Small intestine (tissue), 7 donors: ENCODE results near the gene ZNF516. TPM values are rescaled to one million over a fixed set of nuclear protein-coding genes. Genes with fewer than 3 reads are reported as not detected.

ENCODE experiments used
- DNase-seq, 2 donors: peaks; one replicate each; pipeline versions ENCODE4 v3.0.0 to v3.0.0-alpha.2; 2013
- FAIRE-seq: peaks from 2 replicates; lab custom pipeline; 2012; peaks lifted over from hg19 to GRCh38; lab: Jason Lieb, UNC
- H3K27ac ChIP-seq, 3 donors: one replicate each; pipeline ENCODE4 v1.5.1; 2013; ENCODE audit warnings: low read length in 2 of 3, mild to moderate bottlenecking in 2 of 3, control low read depth in 1 of 3, inconsistent platforms in 1 of 3, low read depth in 1 of 3, moderate library complexity in 1 of 3
- H3K27me3 ChIP-seq, 3 donors: one replicate each; pipeline ENCODE4 v1.6.1; 2013; ENCODE audit warnings: low read length in 3 of 3, inconsistent platforms in 1 of 3; ENCODE audit not compliant: control insufficient read depth in 3 of 3, insufficient read depth in 3 of 3
- H3K36me3 ChIP-seq, 3 donors: one replicate each; pipeline ENCODE4 v1.6.1; 2013; ENCODE audit warnings: low read length in 3 of 3, inconsistent platforms in 1 of 3, low read depth in 1 of 3, mild to moderate bottlenecking in 1 of 3, moderate library complexity in 1 of 3; ENCODE audit not compliant: control insufficient read depth in 3 of 3, insufficient read depth in 2 of 3
- H3K4me1 ChIP-seq, 3 donors: one replicate each; pipeline ENCODE4 v1.6.1; 2013; ENCODE audit warnings: low read length in 2 of 3, inconsistent platforms in 1 of 3, low read depth in 1 of 3, mild to moderate bottlenecking in 1 of 3, moderate library complexity in 1 of 3; ENCODE audit not compliant: control insufficient read depth in 3 of 3, insufficient read depth in 2 of 3
- H3K4me3 ChIP-seq, 3 donors: one replicate each; pipeline ENCODE4 v1.5.1; 2013; ENCODE audit warnings: low read length in 3 of 3, control low read depth in 1 of 3, inconsistent platforms in 1 of 3, low read depth in 1 of 3, mild to moderate bottlenecking in 1 of 3, moderate library complexity in 1 of 3
- H3K9me3 ChIP-seq, 2 donors: one replicate each; pipeline ENCODE4 v1.6.1; 2013; ENCODE audit warnings: low read depth in 1 of 2, low read length in 1 of 2; ENCODE audit not compliant: control insufficient read depth in 2 of 2, insufficient read depth in 1 of 2
- WGBS, 3 donors: extraction: QIAGEN DNeasy Blood & Tissue Kit; methylation state at CpG; one replicate each; pipeline ENCODE4 v1.1.7; 2013; 5-methylcytosine and 5-hydroxymethylcytosine counted together
- polyA plus RNA-seq, 4 donors: library from polyadenylated mRNA; stranded (reverse) in 3 of 4; unstranded in 1 of 4; fragments of 200-250 nt in 3 of 4; fragments of 120-200 nt in 1 of 4; gene quantifications; one replicate each; pipeline versions ENCODE4 v1.2.1 to v1.2.3, GENCODE V29; 2013
- donor health status: healthy with polysubstance abuse.
- donor health status: control.
- donor health status: control.
- donor health status: Bipolar disorder and iron deficiency.
- donor health status: healthy.

ZNF516 gene
- polyA plus RNA-seq, 4 donors, result 4.6 to 15.9 (median 6.5) TPM

DNA sequence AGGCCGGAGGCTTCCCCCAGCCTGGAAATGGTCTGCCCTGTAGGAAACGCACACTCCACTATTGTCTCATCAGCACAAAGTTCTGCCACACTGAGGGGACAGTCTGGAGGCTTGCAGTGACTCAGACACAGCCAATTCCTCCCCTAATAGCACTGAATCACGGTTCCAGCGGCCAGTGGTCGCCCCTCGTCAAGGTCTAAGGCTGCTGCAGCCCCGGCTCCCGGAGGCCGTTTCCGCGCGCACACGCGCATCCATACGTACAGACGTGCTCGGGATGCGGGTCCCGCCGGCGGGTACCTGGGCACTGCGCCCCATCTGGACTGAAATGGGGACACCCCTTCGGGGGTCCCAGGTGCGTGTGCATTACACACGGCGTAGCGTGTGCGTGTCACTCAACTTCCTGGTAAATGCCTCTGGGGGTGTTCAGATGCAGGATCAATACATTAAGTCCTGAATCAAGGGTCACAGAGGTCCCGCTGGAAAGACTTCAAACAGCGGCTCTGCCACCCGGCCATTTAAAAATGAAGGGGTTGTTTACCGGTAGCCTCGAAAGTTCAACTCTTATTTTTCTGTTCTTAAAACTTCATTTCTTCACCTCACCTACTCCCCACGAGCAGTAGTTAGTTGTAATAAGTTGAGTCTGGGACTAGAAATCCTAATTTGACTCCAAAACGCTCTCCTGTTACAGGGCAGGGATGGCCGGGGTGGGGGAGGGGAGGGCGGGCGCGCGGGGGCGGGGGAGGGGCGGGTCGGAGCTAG lies 572 bp upstream of the ZNF516 start:
- 0 to 2% (median 0%) methylated on average over 38 to 43 of the region's 43 CpGs for WGBS, 3 donors
- Histone ChIP-seq H3K4me1 (no peaks in the 10 kb centered on the region), H3K36me3 (no peaks in the 10 kb centered on the region), H3K4me3 (peak overlapping the region; percentile 69 to 85 (median 71)), H3K27ac (peak overlapping the region in 2 of 3 donors; percentile 59 to 81), H3K27me3 (peaks cover 0 to 3% (median 0%) of the 10 kb centered on the region in 3 donors), H3K9me3 (no peaks in the 10 kb centered on the region)
- DNase-seq, result peak; percentile 67 to 78
- no peak for FAIRE-seq

DNA sequence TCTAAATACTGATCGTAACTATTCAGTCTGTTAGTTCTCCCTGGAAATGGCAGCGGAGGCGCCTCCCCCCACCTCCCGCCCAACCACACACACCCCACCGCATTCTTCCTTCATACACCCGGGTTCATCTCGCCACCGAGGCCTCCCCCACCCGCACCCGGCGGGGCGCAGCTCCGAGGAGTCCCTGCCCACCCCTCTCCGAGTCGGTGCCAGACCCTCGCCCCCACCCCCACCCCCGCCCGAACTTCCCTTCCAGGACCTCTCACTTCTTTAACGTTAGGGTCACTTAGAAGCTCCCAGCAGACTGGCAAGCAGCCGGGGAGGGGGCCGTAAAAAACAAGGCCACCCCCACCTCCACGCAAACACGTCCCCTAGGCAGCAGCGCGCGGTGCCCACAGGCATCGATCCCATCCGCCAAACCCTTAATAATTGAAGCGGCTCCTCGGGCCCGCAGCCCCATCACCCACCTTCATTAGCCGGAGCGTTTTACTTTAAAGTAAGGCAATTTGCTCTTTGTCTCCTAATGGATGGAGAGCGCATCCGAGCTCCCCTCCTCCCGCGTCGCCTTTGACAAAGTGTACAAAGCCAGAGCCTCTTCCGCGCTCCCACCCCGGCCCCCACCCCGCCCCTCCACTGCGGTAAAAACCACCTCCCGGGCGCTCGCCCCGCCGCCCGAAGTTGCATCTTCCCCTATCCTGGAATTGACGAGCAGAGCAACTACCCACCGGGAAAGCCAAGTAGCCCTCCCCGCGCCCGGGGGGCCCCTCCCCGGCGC lies 624 bp downstream of the ZNF516 start:
- peak overlapping the region; percentile 69 to 88 (median 71) for H3K4me3 ChIP-seq
- WGBS, 3 donors, result 1% methylated on average over 53 to 56 of the region's 56 CpGs
- DNase-seq, result peak in 1 of 2 donors; percentile 67
- H3K4me1 ChIP-seq, result peaks cover 0 to 4% (median 2%) of the 10 kb centered on the region in 3 donors
- no peak for FAIRE-seq
- H3K27ac ChIP-seq, result peak overlapping the region in 2 of 3 donors; percentile 75 to 95
- peaks cover 0 to 3% (median 0%) of the 10 kb centered on the region in 3 donors for H3K27me3 ChIP-seq
- no peaks in the 10 kb centered on the region for H3K36me3 ChIP-seq
- no peaks in the 10 kb centered on the region for H3K9me3 ChIP-seq

DNA sequence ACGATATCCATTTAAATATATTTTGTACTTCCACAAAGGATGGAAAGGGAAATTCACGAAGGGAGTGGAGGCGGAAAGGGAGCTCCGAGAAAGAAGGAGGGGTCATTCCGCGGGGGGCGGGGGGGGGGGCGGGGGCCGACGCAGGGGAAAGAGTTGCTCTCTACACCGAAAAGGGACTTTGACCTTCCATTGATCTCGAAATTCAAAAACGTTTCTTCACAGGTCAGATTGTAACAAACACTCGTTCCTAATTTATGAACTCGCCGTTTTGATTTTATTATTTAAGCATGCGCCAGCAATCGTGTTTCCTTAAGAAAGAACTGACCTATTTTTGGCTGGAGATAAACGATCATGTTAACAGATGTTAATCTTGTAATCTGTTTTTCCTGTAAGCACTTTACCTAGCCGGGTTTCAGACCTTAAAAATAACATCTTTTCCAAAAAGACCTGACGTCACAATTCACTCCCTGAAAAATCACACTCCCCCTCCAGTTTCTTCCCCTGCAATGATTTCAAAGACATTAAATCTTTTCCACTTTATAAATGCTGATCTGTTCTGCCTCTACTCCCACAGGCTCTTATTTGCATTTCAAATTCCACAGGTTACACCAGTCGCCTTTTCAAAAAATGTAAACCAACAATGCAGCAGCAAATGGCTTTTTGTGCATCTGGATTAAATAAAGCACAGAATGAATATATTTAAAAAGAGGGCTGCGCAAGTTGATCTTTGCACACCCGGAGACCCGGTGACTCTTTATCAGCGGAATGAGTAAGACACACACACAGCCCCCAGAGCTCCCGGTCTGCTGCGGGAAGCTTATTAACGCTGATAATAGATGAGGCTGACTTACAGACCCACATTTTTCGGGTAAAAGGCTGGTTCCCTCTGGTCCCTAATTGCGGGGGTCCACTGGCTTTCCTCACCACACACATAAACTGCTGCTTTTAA lies 1.6 kb downstream of the ZNF516 start:
- DNase-seq (peak; percentile 82), FAIRE-seq (no peak)
- Histone ChIP-seq H3K36me3 (no peaks in the 10 kb centered on the region), H3K4me1 (peaks cover 0 to 10% (median 2%) of the 10 kb centered on the region in 3 donors), H3K9me3 (no peaks in the 10 kb centered on the region), H3K4me3 (peak overlapping the region; percentile 69 to 88 (median 71)), H3K27me3 (peaks cover 0 to 3% (median 0%) of the 10 kb centered on the region in 3 donors), H3K27ac (peak overlapping the region; percentile 65 to 95 (median 86))
- WGBS, 3 donors, result 0 to 1% (median 1%) methylated on average over 31 of the region's 31 CpGs

DNA sequence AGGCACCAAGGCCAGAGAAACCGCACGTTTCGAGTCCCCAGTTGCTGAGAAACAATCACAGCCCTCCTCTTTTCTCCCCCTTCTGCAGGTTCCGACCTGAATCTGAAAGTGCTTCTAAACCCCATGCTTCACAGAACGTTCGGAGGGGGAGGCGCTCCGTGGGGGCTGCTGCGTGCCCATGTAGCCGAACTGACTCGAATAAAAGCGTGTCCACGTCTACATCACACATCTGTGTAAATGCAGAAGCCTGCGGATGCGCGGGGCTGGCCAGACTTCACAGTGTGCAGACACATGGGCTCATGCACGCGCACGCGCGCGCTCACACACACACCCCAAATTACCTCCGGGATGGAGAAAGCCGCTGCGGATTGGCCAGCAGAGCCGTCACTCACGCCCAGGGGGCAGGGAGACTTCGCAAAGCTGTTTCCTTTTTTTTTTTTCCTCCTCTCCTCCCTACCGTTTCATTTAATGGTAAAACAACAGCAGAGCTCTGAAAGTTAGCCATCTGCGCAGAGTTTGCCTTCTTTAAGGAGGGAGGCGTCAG lies 2.3 kb downstream of the ZNF516 start:
- no peaks in the 10 kb centered on the region for H3K36me3 ChIP-seq
- FAIRE-seq (no peak), DNase-seq (peak; percentile 98 to 100)
- peak overlapping the region; percentile 65 to 95 (median 86) for H3K27ac ChIP-seq
- no peaks in the 10 kb centered on the region for H3K9me3 ChIP-seq
- WGBS, 3 donors, result 0 to 1% (median 0%) methylated on average over 31 of the region's 31 CpGs
- peak overlapping the region; percentile 71 to 88 (median 74) for H3K4me3 ChIP-seq
- H3K27me3 ChIP-seq, result peaks cover 0 to 3% (median 0%) of the 10 kb centered on the region in 3 donors
- peaks cover 0 to 16% (median 2%) of the 10 kb centered on the region in 3 donors for H3K4me1 ChIP-seq

DNA sequence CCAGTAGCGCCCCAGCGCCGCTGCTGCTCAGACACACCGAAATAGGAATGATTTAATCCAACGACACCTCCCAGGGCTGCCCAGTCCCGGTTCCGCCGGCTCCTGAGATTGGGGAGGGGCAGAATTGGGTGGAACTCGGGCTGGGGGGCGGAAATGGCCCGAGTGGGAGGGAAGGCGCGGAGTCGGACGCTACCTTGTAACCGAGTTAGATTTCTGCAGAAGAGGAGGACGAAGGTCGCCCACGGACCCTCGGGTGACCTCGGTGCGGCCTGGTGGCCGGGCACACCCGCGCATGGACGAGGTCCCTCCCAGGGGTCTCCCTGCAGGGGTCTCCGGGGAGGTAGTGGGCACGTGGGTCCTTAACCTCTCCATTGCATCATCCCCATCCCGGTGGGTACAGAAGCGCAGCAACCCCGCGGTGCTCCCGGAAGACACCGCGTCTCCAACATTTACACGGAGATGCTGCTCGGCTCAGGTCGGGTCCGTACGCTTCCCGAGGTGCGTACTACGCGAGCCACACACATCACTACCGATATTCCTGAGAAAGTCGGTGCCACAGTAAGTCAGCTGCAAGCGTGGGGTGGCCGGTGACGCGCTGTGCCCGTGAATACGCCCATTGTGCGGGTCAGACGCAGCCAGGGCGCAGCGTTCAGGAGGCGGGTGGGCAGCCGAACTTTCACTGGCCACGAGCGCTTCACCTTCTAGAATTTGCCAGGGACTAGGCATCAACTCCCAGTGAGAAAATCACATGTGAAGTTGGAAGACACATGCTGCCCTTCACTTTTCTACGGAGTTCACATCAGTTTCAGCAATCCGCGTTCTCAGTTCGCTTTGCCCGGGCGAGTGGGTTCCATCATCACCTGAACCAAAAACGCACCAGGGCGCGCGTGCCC lies 3.0 kb downstream of the ZNF516 start:
- WGBS, 3 donors, result 0 to 1% (median 0%) methylated on average over 66 to 70 of the region's 70 CpGs
- H3K9me3 ChIP-seq, result no peaks in the 10 kb centered on the region
- H3K36me3 ChIP-seq, result no peaks in the 10 kb centered on the region
- peaks cover 0 to 16% (median 2%) of the 10 kb centered on the region in 3 donors for H3K4me1 ChIP-seq
- FAIRE-seq (no peak), DNase-seq (peak; percentile 40 to 71)
- H3K4me3 ChIP-seq, result peak overlapping the region; percentile 71 to 88 (median 74)
- peaks cover 0 to under 1% (median 0%) of the 10 kb centered on the region in 3 donors for H3K27me3 ChIP-seq
- H3K27ac ChIP-seq, result peak overlapping the region; percentile 71 to 95 (median 86)

DNA sequence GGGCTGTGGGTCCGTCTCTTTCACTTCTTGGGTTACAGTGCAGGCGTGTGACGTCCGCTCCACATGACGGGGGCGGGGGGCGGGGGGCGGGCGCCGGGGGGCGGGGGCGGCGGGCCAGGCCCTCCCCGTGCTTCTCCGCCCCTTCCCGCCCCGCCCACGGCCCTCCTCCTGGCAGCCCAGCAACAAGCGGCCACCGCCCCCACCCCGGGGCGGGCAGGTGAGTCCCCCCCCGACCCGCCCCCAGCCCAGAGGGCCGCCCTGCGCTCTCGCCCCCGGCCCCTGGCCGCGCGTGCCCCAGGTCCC lies 3.6 kb downstream of the ZNF516 start:
- no peaks in the 10 kb centered on the region for H3K9me3 ChIP-seq
- no peak for FAIRE-seq
- peak overlapping the region; percentile 71 to 95 (median 86) for H3K27ac ChIP-seq
- peak overlapping the region; percentile 71 to 88 (median 74) for H3K4me3 ChIP-seq
- peaks cover 0 to 16% (median 2%) of the 10 kb centered on the region in 3 donors for H3K4me1 ChIP-seq
- peak; percentile 69 to 85 for DNase-seq
- 2 to 3% (median 2%) methylated on average over 10 to 26 of the region's 31 CpGs for WGBS, 3 donors
- H3K27me3 ChIP-seq, result no peaks in the 10 kb centered on the region
- H3K36me3 ChIP-seq, result no peaks in the 10 kb centered on the region
